Suppressor macrophage treated with lipopolysaccharide for 1 hour (primary cell): ENCODE measurements around the gene PROSER2.

Source experiments
- DNase-seq, 3 donors: peaks; one replicate each; pipeline ENCODE4 v3.0.0-alpha.2; 2020 to 2022

Gene PROSER2

DNA sequence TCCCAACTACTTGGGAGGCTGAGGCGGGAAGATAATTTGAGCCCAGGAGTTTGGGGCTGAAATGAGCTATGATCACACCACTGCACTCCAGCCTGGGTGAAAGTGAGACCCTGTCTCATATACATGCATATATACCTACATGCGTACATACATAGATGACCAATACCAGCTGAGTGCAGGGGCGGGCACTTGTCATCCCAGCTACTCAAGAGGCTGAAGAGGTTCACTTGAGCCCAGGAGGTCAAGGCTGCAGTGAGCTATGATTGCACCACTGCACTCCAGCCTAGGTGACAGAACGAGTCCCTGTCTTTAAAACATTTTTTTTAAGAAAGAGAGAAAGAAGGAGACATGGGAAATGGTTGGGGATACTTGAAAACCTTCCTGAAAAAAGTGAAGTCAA is 17.4 kb upstream of the PROSER2 start:
- no peak for DNase-seq

DNA sequence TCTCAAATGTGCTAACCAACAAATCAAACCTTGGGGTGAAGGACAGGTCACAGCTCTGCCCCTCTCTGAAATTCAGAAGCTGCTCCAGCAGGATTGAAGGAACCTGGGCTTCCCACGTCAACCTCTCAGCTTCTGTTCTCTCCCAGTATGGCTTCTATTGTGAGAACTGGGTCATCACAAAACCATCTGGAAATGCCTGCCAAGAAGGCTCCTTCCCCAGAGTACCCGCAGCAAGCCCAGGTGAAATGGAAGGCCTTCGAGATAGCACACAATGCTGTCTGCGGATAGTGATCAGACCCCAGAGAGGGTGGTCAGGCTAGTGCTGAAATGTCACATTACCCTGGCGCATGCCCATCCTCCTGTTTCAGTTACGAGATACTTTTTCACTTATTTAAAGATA is 16.4 kb upstream of the PROSER2 start:
- no peak for DNase-seq

DNA sequence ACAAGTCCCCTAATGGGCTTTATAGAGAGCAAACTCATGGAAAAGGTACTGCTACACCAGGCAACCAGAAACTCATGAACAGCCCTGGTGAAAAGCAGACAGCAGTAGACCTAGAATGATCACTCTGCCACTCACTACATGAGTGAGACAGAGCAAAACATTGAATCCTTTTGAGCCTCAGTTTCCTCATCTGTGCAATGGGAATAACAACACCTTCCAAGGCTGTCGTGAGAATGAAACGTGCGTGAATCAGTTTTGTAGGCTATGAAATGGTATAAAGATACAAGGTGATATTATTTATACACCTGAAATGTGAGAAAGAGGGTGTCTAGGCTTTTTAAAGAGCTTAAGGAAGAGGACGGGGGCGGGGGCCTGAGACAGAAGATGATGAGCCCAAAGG is 14.3 kb upstream of the PROSER2 start:
- DNase-seq: no peak

DNA sequence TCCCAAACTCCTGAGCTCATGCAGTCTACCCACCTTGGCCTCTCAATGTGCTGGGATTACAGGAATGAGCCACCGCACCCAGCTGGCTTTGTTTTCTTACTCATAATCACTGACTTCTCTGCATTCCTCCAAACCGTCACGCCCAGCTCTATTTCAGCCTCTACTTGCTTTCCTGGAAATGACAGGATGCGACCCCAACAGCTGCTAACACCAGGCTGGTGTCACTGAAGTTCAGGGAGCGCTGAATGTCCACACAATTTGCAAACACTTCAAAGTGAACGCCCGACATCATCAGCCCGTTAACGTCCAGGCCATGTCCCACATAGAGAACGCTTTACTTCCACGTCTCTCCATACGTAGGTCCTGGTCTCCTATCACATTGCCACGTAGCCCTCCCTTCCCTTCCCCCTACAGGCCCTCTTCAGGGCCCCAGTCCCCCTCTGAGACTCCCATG is 12.8 kb upstream of the PROSER2 start:
- no peak for DNase-seq

DNA sequence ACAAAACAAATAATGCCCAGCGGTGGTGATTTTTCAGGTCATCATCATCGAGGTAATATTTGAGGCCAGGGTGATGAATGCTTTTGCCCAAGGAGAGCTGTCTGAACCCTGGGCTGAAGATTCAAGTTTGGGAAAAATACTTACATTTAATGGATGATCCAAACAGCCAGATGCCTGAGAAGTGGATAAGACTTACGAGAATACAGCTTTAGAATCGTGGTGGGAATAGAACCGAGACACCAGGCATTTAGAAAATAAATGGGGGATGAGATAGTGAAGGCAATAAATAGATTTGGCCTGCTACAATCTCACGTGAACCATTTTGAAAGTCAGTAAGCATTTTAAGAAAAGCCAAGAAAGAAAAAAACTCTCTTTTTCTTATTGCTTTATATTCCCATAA is 12.2 kb upstream of the PROSER2 start:
- no peak for DNase-seq

DNA sequence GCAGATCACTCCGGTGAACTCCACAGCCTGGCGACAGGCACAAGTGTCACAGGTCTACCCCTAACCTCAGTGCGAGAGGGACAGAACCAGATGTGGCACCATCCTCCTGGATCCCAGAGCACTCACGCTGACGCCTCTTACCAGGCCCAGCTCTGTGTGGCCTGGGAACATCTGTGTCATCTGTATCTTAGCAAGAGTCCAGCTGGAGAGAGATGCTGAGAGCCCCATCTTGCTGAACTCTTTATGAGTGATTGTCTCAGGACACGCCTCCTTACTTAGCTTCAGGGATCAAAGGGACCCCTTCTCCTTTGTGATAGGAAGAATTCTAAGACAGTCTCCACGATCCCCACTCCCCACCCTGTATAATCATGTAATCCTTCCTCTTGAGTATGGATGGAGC is 10.0 kb upstream of the PROSER2 start:
- no peak for DNase-seq

DNA sequence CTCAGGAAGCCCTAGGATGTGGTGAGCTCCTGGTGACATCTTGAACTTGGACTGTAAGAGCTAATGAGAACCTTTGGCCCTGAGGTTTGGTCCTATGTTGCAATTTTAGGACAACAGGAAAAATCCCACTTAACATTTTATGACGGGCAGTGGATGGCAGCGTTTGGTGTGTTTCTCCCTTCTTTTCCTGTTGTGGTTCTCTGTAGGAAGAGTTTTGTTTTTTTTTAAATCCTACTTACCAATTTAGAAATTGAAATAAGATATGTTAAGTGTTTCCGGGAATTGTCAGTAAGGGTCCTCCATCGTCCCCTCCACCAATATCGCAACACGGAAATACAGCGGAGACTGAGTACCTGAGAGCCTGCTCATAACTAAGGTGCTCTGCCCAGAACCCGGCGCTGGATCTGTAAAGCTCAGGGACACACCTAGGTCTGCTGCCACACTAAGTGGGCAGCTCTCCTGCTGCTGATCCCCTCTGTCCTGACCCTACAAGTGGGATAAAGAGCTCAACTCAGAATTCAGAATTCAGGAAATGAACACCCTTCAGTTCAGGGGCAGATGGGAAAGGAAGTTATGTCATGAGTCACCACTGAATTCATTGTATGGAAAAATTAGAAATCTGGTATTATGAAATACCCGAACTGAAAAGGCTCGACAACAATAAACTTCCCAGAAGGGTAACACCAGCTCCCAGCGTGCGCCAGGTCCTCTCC is 9.1 kb upstream of the PROSER2 start:
- peak; percentile 56 to 81 (median 78) for DNase-seq

DNA sequence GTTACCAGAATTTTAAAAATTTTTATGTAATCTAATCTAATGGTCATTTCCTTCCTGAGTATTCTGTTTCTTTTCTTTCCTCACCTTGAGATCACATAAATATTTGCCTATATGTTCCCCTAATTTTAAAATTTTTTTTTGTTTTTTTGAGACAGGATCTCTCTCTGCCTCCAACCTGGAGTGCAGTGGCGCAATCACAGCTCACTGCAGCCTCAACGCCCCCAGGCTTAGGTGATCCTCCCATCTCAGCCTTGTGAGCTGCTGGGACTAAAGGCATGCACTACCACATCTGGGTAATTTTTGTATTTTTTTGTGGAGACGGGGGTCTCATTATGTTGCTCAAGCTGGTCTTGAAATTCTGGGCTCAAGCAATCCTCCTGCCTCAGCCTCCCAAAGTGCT is 4.1 kb upstream of the PROSER2 start:
- DNase-seq: no peak

DNA sequence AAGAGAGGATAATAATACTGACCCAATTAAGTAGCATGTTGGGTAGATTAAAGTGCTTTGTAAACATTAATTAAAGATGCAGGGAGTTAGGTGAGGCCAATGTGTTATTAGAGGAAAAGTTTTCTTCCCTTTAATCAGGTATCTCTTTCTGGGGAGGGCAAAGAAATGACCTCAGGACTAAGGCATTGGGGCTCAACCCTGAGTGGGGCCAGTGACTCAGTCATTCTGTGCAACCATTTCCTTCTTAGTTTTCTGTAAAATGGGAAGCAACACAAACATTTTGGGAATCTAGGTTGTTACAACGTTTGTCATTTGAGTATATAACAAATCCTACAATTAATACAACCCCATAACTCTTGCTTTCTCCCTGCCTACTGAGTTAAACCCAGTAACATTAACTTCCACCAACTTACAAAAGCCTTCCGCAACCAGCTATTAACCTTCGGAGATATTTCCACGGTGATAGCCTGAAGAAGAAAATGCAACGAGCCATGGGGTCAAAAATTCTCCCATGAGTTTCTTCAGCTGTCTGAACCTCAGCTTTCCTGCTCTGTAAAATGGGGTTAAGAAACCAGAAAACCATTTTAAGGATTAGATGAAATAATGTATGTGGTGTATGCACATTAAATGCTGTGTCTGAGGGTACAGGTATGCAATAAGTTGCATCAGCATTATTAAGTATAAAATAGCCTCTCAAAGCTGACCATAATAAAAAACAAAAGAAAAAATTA is 965 bp upstream of the PROSER2 start:
- peak; percentile 10 to 41 (median 38) for DNase-seq

DNA sequence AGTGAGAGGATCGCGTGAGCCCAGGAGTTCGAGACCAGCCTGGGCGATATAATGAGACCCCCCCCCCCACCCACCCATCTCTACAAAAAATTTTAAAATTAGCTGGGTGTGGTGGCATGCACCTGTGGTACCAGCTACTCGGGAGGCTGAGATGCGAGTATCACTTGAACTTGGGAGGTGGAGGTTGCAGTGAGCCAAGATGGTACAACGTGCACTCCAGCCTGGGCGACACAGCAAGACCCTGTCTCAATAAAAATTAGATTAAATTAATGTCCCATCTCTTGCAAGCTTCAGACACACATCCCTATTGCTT is 391 bp upstream of the PROSER2 start:
- no peak for DNase-seq

DNA sequence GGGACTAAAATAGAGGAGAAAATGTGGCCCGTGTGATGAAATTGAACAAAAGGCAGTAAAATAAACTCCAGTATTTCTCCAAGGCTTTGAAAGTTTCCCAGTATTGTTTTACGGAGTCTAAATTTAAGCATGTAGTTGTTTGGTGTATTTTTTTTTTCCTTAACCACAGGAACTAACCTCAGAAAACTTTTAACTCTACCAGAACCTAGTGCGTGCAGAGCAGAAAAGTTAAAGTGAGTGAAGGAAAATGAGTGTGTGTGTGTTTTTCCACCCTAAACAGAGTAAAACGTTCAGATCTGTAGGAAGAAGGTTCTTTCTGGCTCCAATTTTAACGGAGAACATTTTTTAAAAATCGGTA is 812 bp downstream of the PROSER2 start:
- DNase-seq: no peak

DNA sequence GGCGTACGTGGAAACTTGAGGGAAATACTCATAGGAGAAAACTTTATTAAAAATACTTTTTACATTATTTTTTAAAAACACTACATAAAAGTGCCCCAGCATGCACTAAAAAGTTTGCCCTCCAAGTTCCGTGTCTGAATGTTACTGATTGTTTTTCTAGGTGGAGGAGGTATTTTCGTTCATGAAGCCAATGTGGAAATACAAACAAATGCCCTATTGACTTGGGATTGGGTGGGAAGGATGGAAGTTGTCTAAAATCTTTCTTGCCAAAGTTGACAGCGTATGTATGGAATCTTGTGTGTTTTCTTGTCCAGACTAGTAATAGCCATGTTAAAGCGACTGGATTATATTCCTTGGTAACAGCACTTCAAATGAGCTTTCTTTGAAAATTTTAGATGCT is 1.2 kb downstream of the PROSER2 start:
- DNase-seq: no peak

DNA sequence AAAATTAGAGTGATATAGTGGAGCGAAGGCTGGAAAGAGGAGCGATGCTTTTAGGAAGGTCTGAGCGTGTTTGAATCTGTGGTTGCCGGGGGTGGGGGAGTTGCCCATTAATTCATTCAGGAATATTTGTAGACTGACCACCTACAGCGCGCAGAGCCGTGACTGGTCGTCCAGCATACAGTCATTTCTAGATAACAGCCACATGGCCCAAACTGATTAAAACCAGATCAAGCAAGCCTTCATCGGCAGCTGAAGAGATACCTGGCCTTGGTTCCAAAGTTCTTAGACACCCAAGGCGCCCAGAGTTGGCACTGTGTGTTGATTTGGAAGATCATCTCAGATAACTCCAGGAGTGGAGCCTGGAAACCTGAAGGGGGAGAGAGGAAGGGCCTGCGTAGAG is 1.7 kb downstream of the PROSER2 start:
- DNase-seq: no peak

DNA sequence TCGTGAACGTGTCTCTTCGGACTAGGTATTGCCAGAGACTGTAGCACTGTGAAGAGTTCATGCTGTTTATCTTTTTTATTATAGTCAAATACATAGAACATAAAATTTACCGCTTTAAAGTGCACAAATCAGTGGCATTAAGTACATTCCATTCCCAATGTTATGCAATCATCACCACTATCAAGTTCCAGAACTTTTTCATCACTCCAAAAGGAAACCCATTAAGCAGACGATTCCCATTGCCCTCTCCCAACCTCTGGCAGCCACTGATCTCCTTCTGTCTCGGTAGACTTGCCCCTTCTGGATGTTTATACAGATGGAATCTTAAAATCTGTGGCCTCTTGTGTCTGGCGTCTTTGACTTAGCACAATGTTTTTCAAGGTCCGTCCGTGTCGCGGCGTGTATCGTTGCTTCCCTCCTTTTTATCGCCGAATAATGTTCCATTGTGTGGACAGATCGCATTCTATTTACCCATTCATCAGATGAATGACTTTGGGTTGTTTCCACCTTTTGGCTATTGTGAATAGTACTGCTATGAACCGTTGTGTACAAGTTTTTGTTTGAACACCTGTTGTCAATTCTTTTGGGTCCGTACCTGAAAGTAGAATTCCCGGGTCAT is 2.7 kb downstream of the PROSER2 start:
- DNase-seq: no peak

DNA sequence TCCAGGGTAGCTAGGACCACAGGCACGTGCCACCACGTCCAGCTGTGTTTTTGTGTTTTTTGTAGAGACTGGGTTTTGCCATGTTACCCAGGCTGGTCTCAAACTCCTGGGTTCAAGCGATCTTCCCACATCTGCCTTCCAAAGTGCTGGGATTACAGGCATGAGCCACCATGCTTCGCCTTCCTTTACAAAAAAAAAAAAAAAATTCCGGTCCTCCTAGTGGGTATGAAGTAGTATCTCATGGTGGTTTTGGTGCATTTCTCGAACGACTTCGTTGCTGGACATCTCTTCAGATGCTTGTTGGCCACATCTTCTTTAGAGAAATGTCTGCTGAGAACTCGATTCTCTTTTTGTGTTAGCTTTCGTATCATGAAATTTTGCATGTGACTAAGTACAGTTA is 3.9 kb downstream of the PROSER2 start:
- no peak for DNase-seq

DNA sequence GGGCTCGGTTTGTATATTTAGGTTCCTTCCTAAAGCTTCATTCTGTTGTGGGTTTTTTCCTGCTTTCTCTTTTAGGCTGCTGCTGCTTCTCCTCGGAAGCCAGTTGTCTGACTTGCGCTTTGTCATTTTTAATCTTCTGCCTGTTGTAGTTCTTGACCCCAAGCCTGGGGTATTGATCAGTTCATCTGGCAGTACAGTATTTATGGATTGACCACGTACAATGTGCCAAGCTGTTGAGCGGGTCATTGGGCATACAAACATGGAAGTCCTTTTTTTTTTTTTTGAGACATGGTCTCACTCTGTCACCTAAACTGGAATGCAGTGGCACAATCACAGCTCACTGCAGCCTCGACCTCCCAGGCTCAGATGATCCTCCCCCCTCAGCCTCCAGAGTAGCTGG is 4.3 kb downstream of the PROSER2 start:
- DNase-seq: no peak

DNA sequence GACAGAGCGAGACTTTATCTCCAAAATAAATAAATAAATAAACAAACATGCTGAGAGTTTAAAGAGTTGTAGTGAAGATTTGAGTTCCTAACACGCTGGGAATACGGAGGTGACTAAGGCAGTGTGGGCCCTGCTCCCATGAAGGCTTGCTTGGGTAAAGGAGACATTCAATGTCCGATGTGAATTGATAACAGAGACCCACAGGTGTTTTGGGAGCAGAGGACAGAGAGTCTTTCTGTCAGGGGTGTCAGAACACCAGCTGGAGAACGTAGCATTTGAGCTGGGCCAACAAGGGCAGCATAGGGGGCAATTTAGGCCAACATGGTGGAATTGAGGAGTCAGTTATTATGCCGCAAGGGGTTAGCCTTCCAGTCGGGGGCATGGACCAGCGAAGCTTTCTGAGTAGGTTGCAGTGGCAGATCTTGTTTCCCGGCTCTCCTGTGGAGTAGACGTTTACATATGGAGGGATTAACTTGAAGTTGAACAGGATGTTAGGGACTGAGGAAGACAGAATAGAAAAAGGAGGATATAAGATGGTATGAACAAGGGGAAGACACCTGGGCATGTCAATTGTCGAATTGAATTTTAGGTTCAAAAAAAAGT is 5.6 kb downstream of the PROSER2 start:
- no peak for DNase-seq

DNA sequence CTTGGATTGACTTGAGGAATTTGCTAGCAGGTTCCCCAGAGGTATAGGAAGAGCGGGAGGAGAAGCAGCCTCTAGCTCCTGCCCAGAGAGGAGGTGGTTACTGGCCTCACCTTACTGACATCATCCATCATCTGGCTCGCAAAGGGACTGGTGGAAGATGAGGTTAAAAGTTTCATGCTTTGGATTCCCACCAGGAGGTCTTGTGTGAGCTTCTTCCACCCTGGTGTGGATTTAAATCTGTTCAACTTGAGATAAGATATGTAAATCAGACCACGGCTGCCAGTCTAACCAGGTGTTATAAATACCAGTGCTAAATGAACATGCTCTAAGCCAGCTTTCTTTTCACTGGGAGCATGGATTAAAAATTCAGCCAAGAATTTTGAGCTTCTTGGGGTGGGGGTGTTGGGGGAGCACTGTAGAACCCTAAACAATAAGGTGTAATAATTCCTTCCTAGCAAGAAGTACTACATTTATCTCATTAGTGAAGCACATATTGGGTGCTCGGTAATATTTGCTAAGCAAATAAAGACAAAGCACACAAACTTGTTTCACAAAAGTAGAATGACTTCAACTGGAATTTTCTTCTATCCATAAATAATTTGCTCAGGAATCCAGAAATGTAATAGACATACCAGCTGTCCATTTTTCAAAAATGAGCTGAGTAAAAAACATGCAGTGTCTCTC is 7.8 kb downstream of the PROSER2 start:
- no peak for DNase-seq

DNA sequence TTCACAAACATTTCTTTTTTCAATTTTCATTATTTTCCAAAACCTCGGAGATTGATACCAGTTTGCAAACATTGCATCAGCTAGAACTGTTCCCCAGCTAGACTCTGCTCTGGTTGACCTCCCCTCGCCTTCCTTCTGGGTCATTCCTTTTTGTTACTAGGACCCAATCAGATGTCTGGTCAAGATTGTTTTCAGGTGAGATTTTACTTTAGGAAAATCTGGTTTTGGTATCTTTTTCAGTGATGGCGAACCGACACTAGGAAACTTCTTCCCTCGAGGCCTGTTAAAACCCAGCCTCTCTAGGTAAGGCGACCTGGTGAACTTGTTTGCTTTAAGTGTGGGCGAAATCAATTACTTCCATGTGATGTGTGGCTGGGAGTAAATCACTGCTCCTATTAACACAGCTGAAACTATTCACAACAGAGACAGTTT is 8.4 kb downstream of the PROSER2 start:
- DNase-seq: no peak

DNA sequence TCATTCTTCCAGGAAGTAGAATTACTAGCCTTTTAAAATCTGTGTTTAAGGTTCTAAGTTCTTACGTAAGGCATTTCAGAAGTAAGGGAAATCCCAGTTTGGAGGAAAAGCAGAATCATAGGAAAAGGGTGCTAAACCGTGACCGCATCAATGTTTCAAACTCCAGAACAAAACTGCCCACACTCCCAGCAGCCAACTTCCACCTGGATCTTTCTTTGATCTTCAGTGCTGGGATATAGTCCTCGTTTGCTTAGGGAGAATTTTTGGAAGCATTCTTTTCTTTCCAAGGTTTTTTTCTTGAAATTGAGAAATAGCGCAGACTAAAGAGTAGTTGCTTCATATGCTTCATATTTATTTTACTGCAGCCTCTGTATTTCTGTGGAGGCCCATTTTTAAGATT is 8.9 kb downstream of the PROSER2 start:
- peak; percentile 15 to 54 (median 23) for DNase-seq

DNA sequence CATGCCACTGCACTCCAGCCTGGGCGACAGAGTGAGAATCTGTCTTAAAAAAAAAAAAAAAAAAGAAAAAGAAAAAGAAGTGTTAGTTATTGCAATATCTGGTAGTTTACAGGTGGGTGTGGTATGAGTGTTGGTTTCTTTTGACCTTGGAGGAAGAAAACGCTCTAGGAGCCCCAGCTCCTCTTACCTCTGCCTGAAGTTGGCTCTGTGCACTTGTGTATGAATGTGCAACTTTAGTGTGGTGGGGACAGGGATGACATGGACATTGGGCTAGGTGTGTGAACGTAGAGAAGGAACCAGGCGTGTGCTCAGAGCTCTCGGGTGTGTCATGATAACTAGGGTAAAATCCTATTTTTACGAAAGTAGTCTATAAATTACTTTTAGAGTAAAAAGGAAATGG is 11.9 kb downstream of the PROSER2 start:
- DNase-seq: no peak

DNA sequence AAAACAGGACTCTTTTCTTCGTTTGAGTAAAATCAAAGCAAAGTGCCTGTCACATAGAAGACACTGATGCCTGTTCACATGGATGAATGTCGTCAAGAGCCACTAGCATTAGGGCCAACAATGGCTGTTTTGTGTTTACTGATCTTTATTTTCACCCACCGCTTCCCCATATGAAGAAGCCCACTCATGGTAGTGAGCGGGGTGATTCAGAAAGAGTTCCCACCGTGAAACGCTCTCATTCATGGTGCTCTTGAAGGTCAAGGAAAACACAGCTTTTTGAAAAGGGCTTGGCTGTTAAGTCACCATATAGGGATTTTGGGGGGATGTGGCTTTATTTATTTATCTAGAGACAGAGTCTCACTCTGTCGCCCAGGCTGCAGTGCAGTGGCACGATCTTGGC is 12.5 kb downstream of the PROSER2 start:
- DNase-seq: no peak

DNA sequence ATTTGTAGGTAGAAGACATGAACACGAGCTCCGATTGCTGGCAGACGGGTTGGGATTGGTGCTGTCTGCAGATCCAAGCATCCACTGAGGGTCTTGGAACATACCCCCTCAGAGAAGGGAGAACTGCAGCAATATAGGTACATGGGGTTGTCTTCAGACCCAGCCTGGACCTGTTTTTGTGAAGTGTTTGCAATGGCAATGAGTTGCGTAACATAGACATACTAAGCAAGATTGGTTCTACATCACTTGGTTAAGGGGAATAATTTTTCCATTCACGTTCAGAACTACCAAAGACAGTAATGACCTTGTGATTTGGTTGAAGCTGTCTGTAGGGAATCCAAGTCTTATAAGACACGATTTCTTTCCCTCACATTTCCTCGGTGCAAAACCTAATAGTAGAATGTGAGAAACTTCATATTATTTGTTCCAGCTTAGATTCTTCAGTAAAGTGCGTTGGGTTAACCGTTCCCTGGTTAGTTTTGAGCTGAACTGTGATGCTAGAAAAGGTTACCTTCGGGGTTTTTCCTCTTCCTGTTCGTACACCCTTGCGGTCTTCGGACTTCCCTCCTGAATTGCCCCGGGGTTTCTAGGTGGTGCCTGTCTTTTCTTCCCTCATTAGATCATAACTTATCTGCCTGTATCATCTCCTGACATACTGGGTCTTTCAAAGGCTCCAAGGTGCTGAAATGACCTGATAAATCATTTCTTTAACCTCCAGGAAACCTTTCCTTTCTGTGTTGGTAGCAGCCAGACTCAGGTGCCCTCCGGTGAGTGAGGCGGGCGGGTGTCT is 14.4 kb downstream of the PROSER2 start:
- no peak for DNase-seq
